Smooth muscle cell (in vitro differentiated cells): ENCODE results near the gene HOXB3. TPM values are rescaled to one million over a fixed set of nuclear protein-coding genes. Genes with fewer than 3 reads are reported as not detected.
A peak's percentile ranks its signal among the peaks of the same experiment; 100 is the strongest.

Source experiments
- DNase-seq: peaks from one replicate; lab custom pipeline; 2025; ENCODE audit not compliant: unreplicated experiment; lab: John Stamatoyannopoulos, UW
- H2AFZ ChIP-seq: fragments of 200-600 bp; sonication (generic); 2 replicates; pipeline ENCODE4 v1.6.0; 2016; ENCODE audit warnings: antibody characterized with exemption, low read depth, mild to moderate bottlenecking
- H3F3A ChIP-seq: fragments of 200-600 bp; sonication (generic); 2 replicates; pipeline ENCODE4 v1.6.0; 2017; ENCODE audit warnings: antibody characterized with exemption, low read depth
- H3K27ac ChIP-seq: fragments of 200-600 bp; sonication (generic); 2 replicates; pipeline ENCODE4 v1.5.1; 2016; ENCODE audit warnings: low read depth, mild to moderate bottlenecking
- H3K27me3 ChIP-seq: fragments of 200-600 bp; sonication (generic); 2 replicates; pipeline ENCODE4 v1.6.1; 2016; ENCODE audit warnings: low read depth, mild to moderate bottlenecking
- H3K36me3 ChIP-seq: fragments of 200-600 bp; sonication (generic); 2 replicates; pipeline ENCODE4 v1.5.1; 2016; ENCODE audit warnings: low read depth
- H3K4me1 ChIP-seq: fragments of 200-600 bp; sonication (generic); 2 replicates; pipeline ENCODE4 v1.5.1; 2016; ENCODE audit warnings: low read depth
- H3K4me2 ChIP-seq: fragments of 200-600 bp; sonication (generic); 2 replicates; pipeline ENCODE4 v1.6.0; 2016; ENCODE audit warnings: mild to moderate bottlenecking
- H3K4me3 ChIP-seq: fragments of 200-600 bp; sonication (generic); 2 replicates; pipeline ENCODE4 v1.5.1; 2016; ENCODE audit warnings: mild to moderate bottlenecking
- H3K79me2 ChIP-seq: fragments of 200-600 bp; sonication (generic); 2 replicates; pipeline ENCODE4 v1.6.0; 2016; ENCODE audit warnings: low read depth, mild to moderate bottlenecking
- H3K9ac ChIP-seq: fragments of 200-600 bp; sonication (generic); 2 replicates; pipeline ENCODE4 v1.6.0; 2016; ENCODE audit warnings: low read depth
- H3K9me3 ChIP-seq: fragments of 200-600 bp; sonication (generic); replicated peaks from 2 replicates; pipeline ENCODE4 v1.5.1; 2016; ENCODE audit warnings: low read depth
- H4K20me1 ChIP-seq: fragments of 200-600 bp; sonication (generic); 2 replicates; pipeline ENCODE4 v1.6.0; 2016; ENCODE audit warnings: low read depth
- WGBS: methylation state at CpG from one replicate; pipeline ENCODE4 v1.1.7; 2016; ENCODE audit warnings: low lambda C conversion rate; 5-methylcytosine and 5-hydroxymethylcytosine counted together
- polyA plus RNA-seq: library from polyadenylated mRNA; unstranded; fragments of >200 nt; fragmentation: Nextera tagmentation; extraction: Ambion mirVana; gene quantifications from 2 replicates; pipeline ENCODE4 v1.2.1, GENCODE V29; 2016
- total RNA-seq: library from RNA; depleted of rRNA; stranded (reverse); fragments of >200 nt; gene quantifications from 2 replicates; pipeline ENCODE4 v1.2.3, GENCODE V29; 2014
- TF ChIP-seq, protein P1 (sequence below): fragments of 200-600 bp; sonication (generic); IDR thresholded peaks from 2 replicates; pipeline ENCODE4 v1.5.1; 2017; ENCODE audit warnings: borderline replicate concordance, mild to moderate bottlenecking, antibody characterized with exemption; ENCODE audit not compliant: insufficient read depth, poor library complexity, severe bottlenecking

The HOXB3 gene
- total and polyA plus RNA-seq, 2 experiments from 2014 or later: 2.8 to 5.1 TPM

DNA sequence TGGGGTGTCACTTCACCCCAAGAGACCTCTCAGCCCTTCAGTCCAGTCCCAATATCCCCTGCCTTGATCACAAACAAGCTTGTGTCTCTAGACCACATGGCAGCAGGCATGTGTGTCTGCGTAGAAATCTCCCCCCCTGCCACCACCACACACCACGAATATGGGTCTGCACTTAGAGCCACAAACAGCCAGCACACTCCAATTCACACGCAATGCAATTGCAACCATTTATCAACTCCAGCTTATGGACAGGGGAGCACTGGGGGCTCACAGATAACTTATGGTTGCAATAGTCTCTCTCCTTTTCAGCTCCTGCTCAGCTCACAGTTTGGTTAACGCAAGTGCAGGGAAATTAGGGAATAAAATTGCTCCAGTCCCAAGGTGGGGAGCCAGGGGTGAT lies 33.5 kb upstream of the HOXB3 start:
- Histone ChIP-seq H3K79me2 (peaks cover 38% of the 10 kb centered on the region), H3F3A (no peaks in the 10 kb centered on the region), H3K9ac (no peak overlapping the region), H4K20me1 (peaks cover 56% of the 10 kb centered on the region), H3K4me1 (peaks cover 15% of the 10 kb centered on the region), H3K27me3 (peaks cover 93% of the 10 kb centered on the region), H3K36me3 (no peaks in the 10 kb centered on the region), H3K27ac (no peak overlapping the region), H3K4me2 (peak overlapping the region; percentile 99), H3K9me3 (no peaks in the 10 kb centered on the region), H3K4me3 (no peak overlapping the region), H2AFZ (no peak overlapping the region)
- TF ChIP-seq, protein P1, sequence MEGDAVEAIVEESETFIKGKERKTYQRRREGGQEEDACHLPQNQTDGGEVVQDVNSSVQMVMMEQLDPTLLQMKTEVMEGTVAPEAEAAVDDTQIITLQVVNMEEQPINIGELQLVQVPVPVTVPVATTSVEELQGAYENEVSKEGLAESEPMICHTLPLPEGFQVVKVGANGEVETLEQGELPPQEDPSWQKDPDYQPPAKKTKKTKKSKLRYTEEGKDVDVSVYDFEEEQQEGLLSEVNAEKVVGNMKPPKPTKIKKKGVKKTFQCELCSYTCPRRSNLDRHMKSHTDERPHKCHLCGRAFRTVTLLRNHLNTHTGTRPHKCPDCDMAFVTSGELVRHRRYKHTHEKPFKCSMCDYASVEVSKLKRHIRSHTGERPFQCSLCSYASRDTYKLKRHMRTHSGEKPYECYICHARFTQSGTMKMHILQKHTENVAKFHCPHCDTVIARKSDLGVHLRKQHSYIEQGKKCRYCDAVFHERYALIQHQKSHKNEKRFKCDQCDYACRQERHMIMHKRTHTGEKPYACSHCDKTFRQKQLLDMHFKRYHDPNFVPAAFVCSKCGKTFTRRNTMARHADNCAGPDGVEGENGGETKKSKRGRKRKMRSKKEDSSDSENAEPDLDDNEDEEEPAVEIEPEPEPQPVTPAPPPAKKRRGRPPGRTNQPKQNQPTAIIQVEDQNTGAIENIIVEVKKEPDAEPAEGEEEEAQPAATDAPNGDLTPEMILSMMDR: no peak
- DNase-seq: no peak
- 27% methylated on average over 4 of the region's 4 CpGs for WGBS

GRCh38 chr17:48622857-48623256 lies 32.8 kb upstream of the HOXB3 start:
- H2AFZ ChIP-seq: no peak overlapping the region
- H3F3A ChIP-seq: no peaks in the 10 kb centered on the region
- no peak for DNase-seq
- WGBS: 40% methylated on average over 11 of the region's 11 CpGs
- H3K4me1 ChIP-seq: peaks cover 15% of the 10 kb centered on the region
- H3K4me2 ChIP-seq: peak overlapping the region; percentile 99
- H3K4me3 ChIP-seq: no peak overlapping the region
- H3K9me3 ChIP-seq: no peaks in the 10 kb centered on the region
- peaks cover 61% of the 10 kb centered on the region for H4K20me1 ChIP-seq
- no peak overlapping the region for H3K9ac ChIP-seq
- H3K79me2 ChIP-seq: peaks cover 44% of the 10 kb centered on the region
- TF ChIP-seq, protein P1: no peak
- H3K36me3 ChIP-seq: no peaks in the 10 kb centered on the region
- H3K27me3 ChIP-seq: peaks cover 92% of the 10 kb centered on the region
- no peak overlapping the region for H3K27ac ChIP-seq

DNA sequence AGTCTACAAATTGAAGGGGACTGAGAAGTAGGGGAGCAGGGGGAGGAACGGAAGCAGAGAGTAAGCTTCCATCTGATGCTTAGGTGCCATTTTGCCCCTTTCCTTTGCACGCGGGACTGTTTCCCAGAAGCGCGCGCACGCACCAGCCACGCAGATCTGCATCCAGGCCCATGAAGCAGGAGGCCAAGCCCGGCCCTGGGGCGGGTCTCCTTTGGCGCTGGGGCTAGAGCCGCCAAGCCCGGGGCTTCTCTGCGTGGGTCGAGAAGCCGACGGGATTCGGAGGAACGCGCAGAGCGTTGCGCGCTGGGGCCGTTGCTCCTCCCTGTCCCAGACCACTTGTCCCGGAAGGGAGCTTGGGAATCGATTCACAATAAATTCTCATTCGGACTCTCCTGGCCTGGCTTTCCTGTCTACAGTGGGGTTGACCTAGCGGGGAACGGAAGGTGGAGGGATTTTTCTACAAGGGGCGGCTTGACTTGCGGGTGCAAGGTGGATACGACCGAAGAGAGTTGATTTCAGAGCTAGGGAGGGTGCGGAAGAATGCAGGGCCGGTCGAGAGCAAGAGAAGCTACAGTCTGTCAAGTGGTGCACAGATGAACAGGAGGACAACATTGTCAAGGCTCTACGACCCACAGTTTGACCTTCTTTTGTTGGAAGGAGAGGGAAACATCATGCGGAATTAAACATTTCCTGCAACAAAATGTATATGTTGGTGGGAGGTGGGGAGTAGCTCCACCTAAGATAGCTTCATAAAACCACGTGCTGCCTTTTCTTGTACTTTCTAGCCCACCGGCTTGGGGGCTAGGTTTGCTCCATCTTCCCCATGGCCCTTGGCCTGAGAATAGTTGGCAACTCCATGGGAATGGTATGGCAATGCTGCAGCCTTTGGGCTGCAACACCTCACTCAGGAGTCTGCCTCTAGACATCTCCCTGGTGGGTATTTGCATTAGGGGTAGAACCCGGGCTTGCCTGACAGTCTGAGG lies 31.7 kb upstream of the HOXB3 start:
- Histone ChIP-seq H3F3A (no peaks in the 10 kb centered on the region), H3K27me3 (peaks cover 92% of the 10 kb centered on the region), H3K4me2 (peak overlapping the region; percentile 91), H3K4me1 (peaks cover 15% of the 10 kb centered on the region), H3K27ac (peak overlapping the region; percentile 66), H3K4me3 (no peak overlapping the region), H3K9me3 (no peaks in the 10 kb centered on the region), H3K9ac (no peak overlapping the region), H3K36me3 (no peaks in the 10 kb centered on the region), H3K79me2 (peaks cover 50% of the 10 kb centered on the region), H4K20me1 (peaks cover 73% of the 10 kb centered on the region), H2AFZ (no peak overlapping the region)
- TF ChIP-seq, protein P1: no peak
- whole genome bisulfite sequencing: 28% methylated on average over 40 of the region's 41 CpGs
- DNase-seq: no peak
